Measurements from ENCODE around the gene IL10RA.
"Not testable (repeated sequence)": the region's sequence is repeated elsewhere in the genome, so short reads cannot be mapped to it uniquely, and the experiment has no call there.

IL10RA gene

GRCh38 chr11:118005224-118006152, 19.3 kb downstream of the IL10RA start:
- Histone ChIP-seq H3K36me3 (ENCODE audit: control insufficient read depth in 2 of 2, insufficient read depth in 2 of 2, low read length in 2 of 2) (no peaks in the 10 kb centered on the region), H3K27me3 (ENCODE audit: control insufficient read depth in 2 of 2, insufficient read depth in 2 of 2, low read length in 2 of 2) (no peaks in the 10 kb centered on the region), H3K4me3 (ENCODE audit: low read length in 2 of 2) (no peak overlapping the region), H3K9ac (ENCODE audit: low read depth in 1 of 2, low read length in 2 of 2) (no peak overlapping the region), H3K4me1 (ENCODE audit: control insufficient read depth in 2 of 2, insufficient read depth in 2 of 2, low read length in 2 of 2) (peaks cover 18 to 37% of the 10 kb centered on the region in 2 donors), H3K27ac (ENCODE audit: low read depth in 2 of 2, low read length in 2 of 2) (peak overlapping the region; percentile 13 to 20), H3K9me3 (ENCODE audit: control insufficient read depth in 2 of 2, low read length in 2 of 2) (peaks cover 2 to 4% of the 10 kb centered on the region in 2 donors)

DNA sequence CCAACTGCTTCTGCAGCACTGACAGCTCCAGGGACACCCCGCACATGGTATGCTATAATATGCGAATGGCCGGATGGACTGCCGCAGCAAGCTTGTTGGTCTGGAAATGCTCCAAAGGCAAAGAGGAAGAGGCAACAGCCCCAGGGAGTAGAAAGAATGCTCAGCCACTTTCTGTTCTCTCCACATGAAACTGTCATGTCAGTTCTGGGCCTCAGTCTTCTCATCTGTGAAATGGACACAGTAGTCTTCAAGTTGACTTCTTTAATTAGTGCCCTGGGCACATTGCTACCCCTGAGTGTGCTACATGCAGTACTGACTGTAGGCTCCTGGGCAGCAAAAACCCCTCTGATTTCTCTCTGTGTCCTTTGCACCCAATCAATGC, 19.9 kb downstream of the IL10RA start:
- H3K4me3 ChIP-seq (ENCODE audit: low read length in 2 of 2) = no peak overlapping the region
- H3K27ac ChIP-seq (ENCODE audit: low read depth in 2 of 2, low read length in 2 of 2) = peak overlapping the region in 1 of 2 donors; percentile 87
- no peak overlapping the region for H3K9ac ChIP-seq (ENCODE audit: low read depth in 1 of 2, low read length in 2 of 2)
- H3K9me3 ChIP-seq (ENCODE audit: control insufficient read depth in 2 of 2, low read length in 2 of 2) = peaks cover 2 to 4% of the 10 kb centered on the region in 2 donors
- no peaks in the 10 kb centered on the region for H3K36me3 ChIP-seq (ENCODE audit: control insufficient read depth in 2 of 2, insufficient read depth in 2 of 2, low read length in 2 of 2)
- peaks cover 21 to 31% of the 10 kb centered on the region in 2 donors for H3K4me1 ChIP-seq (ENCODE audit: control insufficient read depth in 2 of 2, insufficient read depth in 2 of 2, low read length in 2 of 2)
- no peaks in the 10 kb centered on the region for H3K27me3 ChIP-seq (ENCODE audit: control insufficient read depth in 2 of 2, insufficient read depth in 2 of 2, low read length in 2 of 2)

DNA sequence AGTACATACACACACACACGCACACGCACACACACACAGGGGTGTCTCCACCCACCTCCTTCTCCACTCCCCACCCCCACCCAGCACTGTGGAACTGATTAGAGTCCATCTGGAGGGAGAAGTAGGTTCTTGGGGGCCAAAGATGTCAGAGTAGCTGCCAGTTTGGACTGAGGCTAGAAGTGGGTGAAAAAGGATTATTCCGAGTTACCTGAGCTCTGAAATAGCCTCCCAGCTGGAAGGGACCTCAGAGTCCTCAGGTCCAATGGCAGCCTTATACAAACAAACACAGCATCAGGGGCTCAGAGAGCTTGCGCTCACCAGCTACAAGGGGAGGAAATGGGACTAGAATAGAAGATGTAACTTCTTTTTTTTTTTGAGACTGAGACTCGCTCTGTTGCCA, 20.8 kb downstream of the IL10RA start:
- peaks cover 19 to 31% of the 10 kb centered on the region in 2 donors for H3K4me1 ChIP-seq (ENCODE audit: control insufficient read depth in 2 of 2, insufficient read depth in 2 of 2, low read length in 2 of 2)
- no peak overlapping the region for H3K9ac ChIP-seq (ENCODE audit: low read depth in 1 of 2, low read length in 2 of 2)
- H3K27ac ChIP-seq (ENCODE audit: low read depth in 2 of 2, low read length in 2 of 2) = peak overlapping the region; percentile 46 to 87
- no peaks in the 10 kb centered on the region for H3K36me3 ChIP-seq (ENCODE audit: control insufficient read depth in 2 of 2, insufficient read depth in 2 of 2, low read length in 2 of 2)
- peaks cover 2 to 4% of the 10 kb centered on the region in 2 donors for H3K9me3 ChIP-seq (ENCODE audit: control insufficient read depth in 2 of 2, low read length in 2 of 2)
- no peak overlapping the region for H3K4me3 ChIP-seq (ENCODE audit: low read length in 2 of 2)
- H3K27me3 ChIP-seq (ENCODE audit: control insufficient read depth in 2 of 2, insufficient read depth in 2 of 2, low read length in 2 of 2) = no peaks in the 10 kb centered on the region

GRCh38 chr11:118007563-118008270, 21.5 kb downstream of the IL10RA start:
- Histone ChIP-seq H3K4me3 (ENCODE audit: low read length in 2 of 2) (peak overlapping the region in 1 of 2 donors; percentile 9), H3K4me1 (ENCODE audit: control insufficient read depth in 2 of 2, insufficient read depth in 2 of 2, low read length in 2 of 2) (peaks cover 15 to 31% of the 10 kb centered on the region in 2 donors), H3K27ac (ENCODE audit: low read depth in 2 of 2, low read length in 2 of 2) (peak overlapping the region; percentile 74 to 87)
- not testable (repeated sequence) for H3K36me3 ChIP-seq (ENCODE audit: control insufficient read depth in 2 of 2, insufficient read depth in 2 of 2, low read length in 2 of 2); H3K9me3 ChIP-seq (ENCODE audit: control insufficient read depth in 2 of 2, low read length in 2 of 2); H3K9ac ChIP-seq (ENCODE audit: low read depth in 1 of 2, low read length in 2 of 2); H3K27me3 ChIP-seq (ENCODE audit: control insufficient read depth in 2 of 2, insufficient read depth in 2 of 2, low read length in 2 of 2)

DNA sequence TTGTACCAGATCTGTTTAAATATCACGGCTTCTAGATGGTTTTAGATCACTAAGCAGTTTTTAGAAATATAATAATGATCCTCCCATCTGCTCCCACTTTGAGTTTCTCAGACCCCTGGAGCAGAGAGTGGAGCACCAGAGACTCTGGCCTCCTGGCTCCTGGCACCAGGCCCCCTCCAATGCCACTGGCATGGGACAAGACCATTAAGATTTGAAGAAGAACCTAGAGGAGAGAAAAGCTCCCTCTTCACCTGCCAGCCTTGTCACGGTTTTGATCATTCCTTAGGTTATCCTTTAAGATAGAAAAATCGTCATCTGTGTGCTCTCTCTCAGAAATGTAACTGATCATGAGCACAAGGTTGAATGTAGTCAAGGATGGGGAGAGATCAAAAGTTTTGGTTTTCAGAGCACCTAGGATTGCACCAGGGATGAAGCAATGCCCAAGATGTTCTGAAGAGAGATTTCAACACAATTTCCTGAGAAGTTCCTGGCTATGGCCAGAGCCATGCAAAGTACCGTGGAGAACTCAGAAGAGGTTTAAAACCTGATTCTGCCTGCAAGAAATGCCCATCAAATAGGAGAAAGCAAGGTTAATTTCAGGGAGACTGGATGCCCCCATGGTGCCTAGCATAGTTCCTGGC, 22.2 kb downstream of the IL10RA start:
- no peaks in the 10 kb centered on the region for H3K27me3 ChIP-seq (ENCODE audit: control insufficient read depth in 2 of 2, insufficient read depth in 2 of 2, low read length in 2 of 2)
- no peak overlapping the region for H3K4me3 ChIP-seq (ENCODE audit: low read length in 2 of 2)
- H3K36me3 ChIP-seq (ENCODE audit: control insufficient read depth in 2 of 2, insufficient read depth in 2 of 2, low read length in 2 of 2) = no peaks in the 10 kb centered on the region
- H3K4me1 ChIP-seq (ENCODE audit: control insufficient read depth in 2 of 2, insufficient read depth in 2 of 2, low read length in 2 of 2) = peaks cover 11 to 27% of the 10 kb centered on the region in 2 donors
- peak overlapping the region in 1 of 2 donors; percentile 47 for H3K9ac ChIP-seq (ENCODE audit: low read depth in 1 of 2, low read length in 2 of 2)
- H3K27ac ChIP-seq (ENCODE audit: low read depth in 2 of 2, low read length in 2 of 2) = peak overlapping the region; percentile 67 to 87
- H3K9me3 ChIP-seq (ENCODE audit: control insufficient read depth in 2 of 2, low read length in 2 of 2) = peaks cover 2 to 4% of the 10 kb centered on the region in 2 donors

- H3K9ac ChIP-seq (ENCODE audit: low read depth in 1 of 2, low read length in 2 of 2) = peak overlapping the region in 1 of 2 donors; percentile 50
- no peaks in the 10 kb centered on the region for H3K27me3 ChIP-seq (ENCODE audit: control insufficient read depth in 2 of 2, insufficient read depth in 2 of 2, low read length in 2 of 2)
- H3K9me3 ChIP-seq (ENCODE audit: control insufficient read depth in 2 of 2, low read length in 2 of 2) = no peaks in the 10 kb centered on the region
- H3K4me1 ChIP-seq (ENCODE audit: control insufficient read depth in 2 of 2, insufficient read depth in 2 of 2, low read length in 2 of 2) = peaks cover 11 to 27% of the 10 kb centered on the region in 2 donors
- no peaks in the 10 kb centered on the region for H3K36me3 ChIP-seq (ENCODE audit: control insufficient read depth in 2 of 2, insufficient read depth in 2 of 2, low read length in 2 of 2)
- H3K27ac ChIP-seq (ENCODE audit: low read depth in 2 of 2, low read length in 2 of 2) = peak overlapping the region; percentile 77 to 89
- H3K4me3 ChIP-seq (ENCODE audit: low read length in 2 of 2) = no peak overlapping the region
Observed at GRCh38 chr11:118009864-118010737, 23.9 kb downstream of the IL10RA start.

- Histone ChIP-seq H3K4me1 (ENCODE audit: control insufficient read depth in 2 of 2, insufficient read depth in 2 of 2, low read length in 2 of 2) (peaks cover 9 to 27% of the 10 kb centered on the region in 2 donors), H3K27me3 (ENCODE audit: control insufficient read depth in 2 of 2, insufficient read depth in 2 of 2, low read length in 2 of 2) (no peaks in the 10 kb centered on the region), H3K9ac (ENCODE audit: low read depth in 1 of 2, low read length in 2 of 2) (peak overlapping the region in 1 of 2 donors; percentile 50), H3K36me3 (ENCODE audit: control insufficient read depth in 2 of 2, insufficient read depth in 2 of 2, low read length in 2 of 2) (no peaks in the 10 kb centered on the region), H3K9me3 (ENCODE audit: control insufficient read depth in 2 of 2, low read length in 2 of 2) (no peaks in the 10 kb centered on the region), H3K4me3 (ENCODE audit: low read length in 2 of 2) (no peak overlapping the region), H3K27ac (ENCODE audit: low read depth in 2 of 2, low read length in 2 of 2) (peak overlapping the region; percentile 77 to 89)
Observed at GRCh38 chr11:118010738-118011461, 24.7 kb downstream of the IL10RA start.

GRCh38 chr11:118012083-118012669, 26.0 kb downstream of the IL10RA start:
- H3K9ac ChIP-seq (ENCODE audit: low read depth in 1 of 2, low read length in 2 of 2) = no peak overlapping the region

More at GRCh38 chr11:118012083-118012669, 26.0 kb downstream of the IL10RA start:
- Histone ChIP-seq H3K4me1 (ENCODE audit: control insufficient read depth in 2 of 2, insufficient read depth in 2 of 2, low read length in 2 of 2) (peaks cover 7 to 17% of the 10 kb centered on the region in 2 donors), H3K4me3 (ENCODE audit: low read length in 2 of 2) (no peak overlapping the region), H3K27me3 (ENCODE audit: control insufficient read depth in 2 of 2, insufficient read depth in 2 of 2, low read length in 2 of 2) (no peaks in the 10 kb centered on the region), H3K27ac (ENCODE audit: low read depth in 2 of 2, low read length in 2 of 2) (peak overlapping the region; percentile 44 to 89), H3K36me3 (ENCODE audit: control insufficient read depth in 2 of 2, insufficient read depth in 2 of 2, low read length in 2 of 2) (no peaks in the 10 kb centered on the region), H3K9me3 (ENCODE audit: control insufficient read depth in 2 of 2, low read length in 2 of 2) (no peaks in the 10 kb centered on the region)

Measured in mucosa of rectum (tissue), 2 donors.